ENCODE results near the gene SLC24A1.

Gene SLC24A1

GRCh38 chr15:65621638-65622037 lies at the start of gene SLC24A1:
SLC24A1 (plus strand) TSS chr15:65621938; CDS start chr15:65624081, 2,143 bp downstream.
- H3K36me3 ChIP-seq (ENCODE audit: control insufficient read depth in 1 of 2, insufficient read depth in 2 of 2, low read length in 2 of 2): peaks cover 0 to 8% of the 10 kb centered on the region in 2 donors
- H3K4me3 ChIP-seq (ENCODE audit: low read depth in 1 of 2, low read length in 2 of 2): no peak within 1 kb of the TSS
- H3K27ac ChIP-seq (ENCODE audit: low read depth, low read length): no peak within 1 kb of the TSS
- no peak within 1 kb of the TSS for H3K9ac ChIP-seq (ENCODE audit: low read depth in 1 of 2, low read length in 2 of 2)
- H3K9me3 ChIP-seq (ENCODE audit: control insufficient read depth in 1 of 2, low read length in 2 of 2): no peaks in the 10 kb centered on the region
- H3K4me1 ChIP-seq (ENCODE audit: control insufficient read depth in 1 of 2, insufficient read depth in 2 of 2, low read length in 2 of 2): no peaks in the 10 kb centered on the region
- no peaks in the 10 kb centered on the region for H3K27me3 ChIP-seq (ENCODE audit: control insufficient read depth in 1 of 2, insufficient read depth in 2 of 2, low read length in 2 of 2)

DNA sequence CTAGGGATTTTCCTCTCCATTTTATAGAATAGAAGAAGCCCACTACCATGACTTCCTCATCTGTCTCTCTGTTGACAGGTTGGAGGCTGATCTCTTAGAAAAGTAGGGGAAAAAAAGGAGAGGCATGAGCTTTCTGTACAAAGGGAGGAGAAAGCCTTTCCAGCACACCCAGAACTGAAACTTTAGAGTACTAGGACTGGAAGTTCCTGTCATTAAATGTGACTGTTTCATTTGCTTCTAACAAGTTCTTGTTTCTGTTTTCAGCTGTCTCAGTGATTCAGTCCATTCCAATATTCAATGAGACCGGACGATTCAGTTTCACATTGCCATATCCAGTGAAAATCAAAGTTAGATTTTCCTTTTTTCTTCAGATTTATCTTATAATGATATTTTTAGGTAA lies 49.8 kb upstream of the SLC24A1 start:
- no peak overlapping the region for H3K4me3 ChIP-seq (ENCODE audit: low read depth in 1 of 2, low read length in 2 of 2)
- H3K9me3 ChIP-seq (ENCODE audit: control insufficient read depth in 1 of 2, low read length in 2 of 2): no peaks in the 10 kb centered on the region
- H3K36me3 ChIP-seq (ENCODE audit: control insufficient read depth in 1 of 2, insufficient read depth in 2 of 2, low read length in 2 of 2): peaks cover 7 to 48% of the 10 kb centered on the region in 2 donors
- no peaks in the 10 kb centered on the region for H3K27me3 ChIP-seq (ENCODE audit: control insufficient read depth in 1 of 2, insufficient read depth in 2 of 2, low read length in 2 of 2)
- H3K9ac ChIP-seq (ENCODE audit: low read depth in 1 of 2, low read length in 2 of 2): no peak overlapping the region
- no peaks in the 10 kb centered on the region for H3K4me1 ChIP-seq (ENCODE audit: control insufficient read depth in 1 of 2, insufficient read depth in 2 of 2, low read length in 2 of 2)
- no peak overlapping the region for H3K27ac ChIP-seq (ENCODE audit: low read depth, low read length)

GRCh38 chr15:65576664-65577063 lies 45.1 kb upstream of the SLC24A1 start:
- no peak overlapping the region for H3K4me3 ChIP-seq (ENCODE audit: low read depth in 1 of 2, low read length in 2 of 2)
- peaks cover 4 to 6% of the 10 kb centered on the region in 2 donors for H3K4me1 ChIP-seq (ENCODE audit: control insufficient read depth in 1 of 2, insufficient read depth in 2 of 2, low read length in 2 of 2)
- no peaks in the 10 kb centered on the region for H3K27me3 ChIP-seq (ENCODE audit: control insufficient read depth in 1 of 2, insufficient read depth in 2 of 2, low read length in 2 of 2)
- no peak overlapping the region for H3K9ac ChIP-seq (ENCODE audit: low read depth in 1 of 2, low read length in 2 of 2)
- no peaks in the 10 kb centered on the region for H3K9me3 ChIP-seq (ENCODE audit: control insufficient read depth in 1 of 2, low read length in 2 of 2)
- no peak overlapping the region for H3K27ac ChIP-seq (ENCODE audit: low read depth, low read length)
- peaks cover 15 to 53% of the 10 kb centered on the region in 2 donors for H3K36me3 ChIP-seq (ENCODE audit: control insufficient read depth in 1 of 2, insufficient read depth in 2 of 2, low read length in 2 of 2)

DNA sequence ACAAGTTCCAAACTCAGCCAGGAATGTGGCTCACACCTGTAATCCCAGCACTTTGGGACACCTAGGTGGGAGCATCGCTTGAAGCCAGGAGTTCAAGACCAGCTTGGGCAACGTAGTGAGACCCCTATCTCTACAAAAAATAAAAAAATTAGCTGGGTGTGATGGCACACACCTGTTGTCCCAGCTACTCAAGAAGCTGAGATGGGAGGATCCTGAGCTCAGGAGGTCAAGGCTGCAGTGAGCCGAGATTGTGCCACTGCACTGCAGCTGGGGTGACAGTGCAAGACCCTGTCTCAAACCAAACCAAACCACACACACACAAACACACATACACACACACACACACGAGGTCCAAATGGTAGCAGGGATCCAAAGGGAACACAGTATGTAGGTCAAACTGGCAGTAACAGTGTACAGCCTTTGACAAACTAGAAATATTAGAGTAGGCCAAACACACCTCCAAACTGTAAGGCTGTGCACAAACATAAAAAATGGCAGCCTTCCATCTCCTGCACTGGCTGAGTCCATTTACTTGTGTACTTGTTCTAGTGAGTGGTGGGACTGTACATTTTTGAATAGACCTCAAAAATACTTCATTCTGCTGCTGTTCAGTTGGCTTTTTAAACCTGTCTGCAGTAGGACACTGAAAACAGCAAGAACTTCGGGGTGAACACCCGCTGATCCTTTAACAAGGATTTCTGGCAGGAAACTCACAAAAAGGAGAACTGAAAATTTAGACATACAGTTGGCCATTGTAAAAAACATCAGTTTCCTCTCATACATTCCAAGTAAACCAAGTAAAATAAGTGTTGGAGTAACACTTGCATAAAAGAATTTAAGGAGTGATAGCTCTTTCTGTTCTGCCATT lies 44.4 kb upstream of the SLC24A1 start:
- Histone ChIP-seq H3K9ac (ENCODE audit: low read depth in 1 of 2, low read length in 2 of 2) (no peak overlapping the region), H3K4me1 (ENCODE audit: control insufficient read depth in 1 of 2, insufficient read depth in 2 of 2, low read length in 2 of 2) (peaks cover 4 to 6% of the 10 kb centered on the region in 2 donors), H3K27ac (ENCODE audit: low read depth, low read length) (no peak overlapping the region), H3K4me3 (ENCODE audit: low read depth in 1 of 2, low read length in 2 of 2) (no peak overlapping the region), H3K27me3 (ENCODE audit: control insufficient read depth in 1 of 2, insufficient read depth in 2 of 2, low read length in 2 of 2) (no peaks in the 10 kb centered on the region), H3K9me3 (ENCODE audit: control insufficient read depth in 1 of 2, low read length in 2 of 2) (no peaks in the 10 kb centered on the region), H3K36me3 (ENCODE audit: control insufficient read depth in 1 of 2, insufficient read depth in 2 of 2, low read length in 2 of 2) (peaks cover 18 to 53% of the 10 kb centered on the region in 2 donors)

DNA sequence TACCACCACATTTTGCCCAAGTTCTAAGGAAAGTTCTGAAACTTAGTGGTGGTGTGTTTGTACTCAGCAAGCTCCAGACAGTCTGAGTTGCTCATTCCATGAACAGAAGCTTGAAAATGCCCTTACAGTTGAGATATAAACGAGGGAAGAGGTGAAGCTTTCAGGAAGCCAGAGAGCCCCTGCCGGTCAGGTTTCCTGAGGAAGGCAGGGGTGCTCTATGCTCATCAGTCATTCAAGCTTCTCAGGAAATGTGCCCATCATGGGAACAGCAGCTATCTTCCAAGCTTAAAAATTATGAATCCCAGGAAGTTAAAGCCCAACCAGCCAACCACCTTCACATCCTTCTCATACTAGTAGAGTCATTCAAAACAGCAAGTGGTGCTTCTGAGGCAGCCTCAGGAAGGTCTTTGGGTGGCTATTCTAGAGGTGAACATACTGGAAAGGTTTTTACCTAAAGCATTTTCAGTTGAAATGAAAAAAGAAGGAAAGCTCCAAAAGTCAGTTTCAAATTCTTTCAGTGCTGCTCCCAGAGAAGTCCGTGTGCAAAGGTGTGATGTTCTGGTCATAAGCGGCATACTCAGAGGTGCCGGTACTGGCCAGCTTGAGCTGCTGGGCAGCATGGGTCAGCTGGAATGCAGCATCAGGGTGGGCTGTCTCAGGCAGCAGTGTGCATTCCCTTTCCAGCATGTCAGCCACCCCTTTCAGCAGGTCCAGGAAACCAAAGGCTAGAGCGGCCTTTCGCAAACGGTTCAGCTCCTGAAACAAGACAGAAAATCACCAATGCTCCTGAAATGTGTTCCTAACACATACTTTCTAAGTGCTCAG lies 42.6 kb upstream of the SLC24A1 start:
- H3K4me1 ChIP-seq (ENCODE audit: control insufficient read depth in 1 of 2, insufficient read depth in 2 of 2, low read length in 2 of 2): peaks cover 4 to 6% of the 10 kb centered on the region in 2 donors
- H3K9ac ChIP-seq (ENCODE audit: low read depth in 1 of 2, low read length in 2 of 2): no peak overlapping the region
- no peaks in the 10 kb centered on the region for H3K27me3 ChIP-seq (ENCODE audit: control insufficient read depth in 1 of 2, insufficient read depth in 2 of 2, low read length in 2 of 2)
- no peak overlapping the region for H3K4me3 ChIP-seq (ENCODE audit: low read depth in 1 of 2, low read length in 2 of 2)
- no peak overlapping the region for H3K27ac ChIP-seq (ENCODE audit: low read depth, low read length)
- peaks cover 19 to 62% of the 10 kb centered on the region in 2 donors for H3K36me3 ChIP-seq (ENCODE audit: control insufficient read depth in 1 of 2, insufficient read depth in 2 of 2, low read length in 2 of 2)
- no peaks in the 10 kb centered on the region for H3K9me3 ChIP-seq (ENCODE audit: control insufficient read depth in 1 of 2, low read length in 2 of 2)

- Histone ChIP-seq H3K27me3 (ENCODE audit: control insufficient read depth in 1 of 2, insufficient read depth in 2 of 2, low read length in 2 of 2) (no peaks in the 10 kb centered on the region), H3K27ac (ENCODE audit: low read depth, low read length) (no peak overlapping the region), H3K4me1 (ENCODE audit: control insufficient read depth in 1 of 2, insufficient read depth in 2 of 2, low read length in 2 of 2) (peaks cover 4 to 6% of the 10 kb centered on the region in 2 donors), H3K9me3 (ENCODE audit: control insufficient read depth in 1 of 2, low read length in 2 of 2) (no peaks in the 10 kb centered on the region), H3K9ac (ENCODE audit: low read depth in 1 of 2, low read length in 2 of 2) (no peak overlapping the region), H3K4me3 (ENCODE audit: low read depth in 1 of 2, low read length in 2 of 2) (no peak overlapping the region), H3K36me3 (ENCODE audit: control insufficient read depth in 1 of 2, insufficient read depth in 2 of 2, low read length in 2 of 2) (peaks cover 19 to 65% of the 10 kb centered on the region in 2 donors)
Observed at GRCh38 chr15:65579762-65580161, 42.0 kb upstream of the SLC24A1 start.

GRCh38 chr15:65580287-65580686 lies 41.5 kb upstream of the SLC24A1 start:
- no peak overlapping the region for H3K9ac ChIP-seq (ENCODE audit: low read depth in 1 of 2, low read length in 2 of 2)
- H3K27me3 ChIP-seq (ENCODE audit: control insufficient read depth in 1 of 2, insufficient read depth in 2 of 2, low read length in 2 of 2): no peaks in the 10 kb centered on the region
- H3K9me3 ChIP-seq (ENCODE audit: control insufficient read depth in 1 of 2, low read length in 2 of 2): no peaks in the 10 kb centered on the region
- H3K4me1 ChIP-seq (ENCODE audit: control insufficient read depth in 1 of 2, insufficient read depth in 2 of 2, low read length in 2 of 2): peaks cover 4 to 6% of the 10 kb centered on the region in 2 donors
- H3K4me3 ChIP-seq (ENCODE audit: low read depth in 1 of 2, low read length in 2 of 2): no peak overlapping the region
- no peak overlapping the region for H3K27ac ChIP-seq (ENCODE audit: low read depth, low read length)
- peaks cover 19 to 67% of the 10 kb centered on the region in 2 donors for H3K36me3 ChIP-seq (ENCODE audit: control insufficient read depth in 1 of 2, insufficient read depth in 2 of 2, low read length in 2 of 2)

DNA sequence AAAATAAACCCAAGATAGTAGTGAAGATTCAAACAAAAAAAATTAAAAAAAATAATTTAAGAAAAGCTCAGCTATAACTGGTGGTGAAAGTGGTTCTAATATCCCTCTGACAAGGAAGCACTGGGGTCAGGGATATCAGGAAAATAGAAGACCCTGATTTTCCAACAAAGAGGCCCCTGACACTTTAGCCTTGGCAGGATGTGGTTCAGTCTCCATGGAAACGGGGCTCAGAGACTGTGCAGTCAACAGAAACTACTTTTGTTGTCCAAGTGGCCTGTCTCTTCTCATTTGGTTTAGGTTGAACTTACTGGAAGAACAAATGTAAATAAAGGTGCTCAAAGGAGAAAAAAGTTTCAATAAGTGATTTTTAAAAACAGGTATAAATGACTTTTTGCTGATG lies 38.0 kb upstream of the SLC24A1 start:
- no peak overlapping the region for H3K4me3 ChIP-seq (ENCODE audit: low read depth in 1 of 2, low read length in 2 of 2)
- no peak overlapping the region for H3K9ac ChIP-seq (ENCODE audit: low read depth in 1 of 2, low read length in 2 of 2)
- peaks cover 25 to 64% of the 10 kb centered on the region in 2 donors for H3K36me3 ChIP-seq (ENCODE audit: control insufficient read depth in 1 of 2, insufficient read depth in 2 of 2, low read length in 2 of 2)
- no peaks in the 10 kb centered on the region for H3K4me1 ChIP-seq (ENCODE audit: control insufficient read depth in 1 of 2, insufficient read depth in 2 of 2, low read length in 2 of 2)
- no peaks in the 10 kb centered on the region for H3K27me3 ChIP-seq (ENCODE audit: control insufficient read depth in 1 of 2, insufficient read depth in 2 of 2, low read length in 2 of 2)
- no peaks in the 10 kb centered on the region for H3K9me3 ChIP-seq (ENCODE audit: control insufficient read depth in 1 of 2, low read length in 2 of 2)
- no peak overlapping the region for H3K27ac ChIP-seq (ENCODE audit: low read depth, low read length)

DNA sequence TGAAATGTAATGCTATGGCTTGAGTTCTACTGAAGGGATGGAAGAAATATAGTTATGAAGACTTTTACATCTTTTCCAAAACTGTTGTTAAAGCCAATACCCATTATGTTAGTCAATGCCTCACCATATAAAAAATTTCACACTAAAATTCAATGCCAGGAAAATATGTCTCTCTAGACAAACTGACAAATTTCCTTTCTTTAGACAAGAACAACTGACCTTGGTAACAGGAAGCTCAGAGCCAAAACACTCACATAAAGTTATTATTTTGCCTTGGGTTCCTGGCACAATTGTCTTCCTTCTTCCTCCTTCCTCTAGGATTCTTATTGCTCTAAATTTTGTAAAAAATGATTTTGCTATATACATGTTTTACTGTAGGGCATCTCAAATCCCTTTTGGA lies 37.5 kb upstream of the SLC24A1 start:
- H3K27ac ChIP-seq (ENCODE audit: low read depth, low read length): no peak overlapping the region
- H3K27me3 ChIP-seq (ENCODE audit: control insufficient read depth in 1 of 2, insufficient read depth in 2 of 2, low read length in 2 of 2): no peaks in the 10 kb centered on the region
- no peak overlapping the region for H3K9ac ChIP-seq (ENCODE audit: low read depth in 1 of 2, low read length in 2 of 2)
- no peak overlapping the region for H3K4me3 ChIP-seq (ENCODE audit: low read depth in 1 of 2, low read length in 2 of 2)
- H3K9me3 ChIP-seq (ENCODE audit: control insufficient read depth in 1 of 2, low read length in 2 of 2): no peaks in the 10 kb centered on the region
- no peaks in the 10 kb centered on the region for H3K4me1 ChIP-seq (ENCODE audit: control insufficient read depth in 1 of 2, insufficient read depth in 2 of 2, low read length in 2 of 2)
- peaks cover 24 to 64% of the 10 kb centered on the region in 2 donors for H3K36me3 ChIP-seq (ENCODE audit: control insufficient read depth in 1 of 2, insufficient read depth in 2 of 2, low read length in 2 of 2)

- H3K27ac ChIP-seq (ENCODE audit: low read depth, low read length): no peak overlapping the region
- no peaks in the 10 kb centered on the region for H3K27me3 ChIP-seq (ENCODE audit: control insufficient read depth in 1 of 2, insufficient read depth in 2 of 2, low read length in 2 of 2)
- H3K36me3 ChIP-seq (ENCODE audit: control insufficient read depth in 1 of 2, insufficient read depth in 2 of 2, low read length in 2 of 2): peaks cover 24 to 65% of the 10 kb centered on the region in 2 donors
- no peaks in the 10 kb centered on the region for H3K4me1 ChIP-seq (ENCODE audit: control insufficient read depth in 1 of 2, insufficient read depth in 2 of 2, low read length in 2 of 2)
- no peak overlapping the region for H3K4me3 ChIP-seq (ENCODE audit: low read depth in 1 of 2, low read length in 2 of 2)
- no peaks in the 10 kb centered on the region for H3K9me3 ChIP-seq (ENCODE audit: control insufficient read depth in 1 of 2, low read length in 2 of 2)
- no peak overlapping the region for H3K9ac ChIP-seq (ENCODE audit: low read depth in 1 of 2, low read length in 2 of 2)
Observed at GRCh38 chr15:65587094-65587493, 34.6 kb upstream of the SLC24A1 start.
